Pulmonary artery endothelial cell (primary cell): ENCODE data around the gene MYO10. TPM values are rescaled to one million over a fixed set of nuclear protein-coding genes. Genes with fewer than 3 reads are reported as not detected.
A peak's percentile ranks its signal among the peaks of the same experiment; 100 is the strongest.

Source experiments
- DNase-seq: peaks from one replicate; pipeline ENCODE4 v3.0.0-alpha.2; 2011; ENCODE audit warnings: low read depth, low spot score
- total RNA-seq: library from RNA; depleted of rRNA; stranded (reverse); fragments of >200 nt; gene quantifications from 2 replicates; pipeline ENCODE4 v1.2.3, GENCODE V29; 2014

MYO10 gene
- total RNA-seq, 1 donor from 2014 or later, result 105 TPM

DNA sequence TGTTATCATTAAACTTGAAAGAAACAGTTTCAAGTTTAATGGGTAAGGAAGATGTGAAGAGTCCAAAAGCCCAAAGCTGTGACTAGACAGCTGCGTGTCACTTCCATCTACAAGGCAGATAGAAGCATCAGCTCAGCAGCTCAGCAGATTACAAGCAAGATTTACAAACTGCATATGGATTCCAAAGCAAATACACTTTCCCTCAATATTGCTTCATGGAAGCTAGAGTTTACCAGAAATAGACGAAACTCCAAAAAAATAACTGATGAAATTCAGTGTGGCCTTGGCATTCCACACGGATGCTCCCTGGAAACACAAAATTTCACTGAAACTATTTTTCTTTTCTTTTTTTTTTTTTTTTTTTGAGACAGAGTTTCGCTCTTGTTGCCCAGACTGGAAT lies 17.9 kb downstream of the MYO10 start:
- DNase-seq, result no peak

DNA sequence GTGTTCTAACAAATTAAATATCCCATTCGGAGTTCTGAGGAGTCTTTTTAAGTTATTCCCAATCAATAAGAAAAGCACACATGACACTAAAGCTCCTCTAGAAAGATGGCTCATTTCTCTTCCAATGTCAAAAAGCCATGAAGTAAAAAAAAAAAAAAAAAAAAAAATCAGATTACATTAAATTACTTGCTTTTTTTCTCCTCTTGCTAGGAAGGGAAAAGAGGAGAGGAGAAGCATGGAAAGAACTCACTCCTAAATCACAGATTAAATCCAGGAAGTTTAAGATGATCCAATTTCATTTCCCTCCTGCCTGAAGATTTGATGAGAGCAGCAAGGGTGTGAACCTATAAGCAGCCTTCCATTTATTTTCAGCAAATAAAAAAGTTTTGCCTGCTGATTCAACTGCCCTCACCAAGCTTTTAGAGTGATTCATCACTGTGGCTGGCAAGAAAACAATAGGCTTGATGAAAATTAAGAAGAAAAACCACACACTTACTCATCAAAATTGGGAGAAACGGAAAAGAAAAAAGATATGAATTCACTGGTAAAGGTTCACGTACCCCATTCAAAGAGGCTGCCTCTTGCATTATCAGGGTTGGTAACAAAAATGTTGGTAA lies 19.7 kb downstream of the MYO10 start:
- DNase-seq, result peak; percentile 85

DNA sequence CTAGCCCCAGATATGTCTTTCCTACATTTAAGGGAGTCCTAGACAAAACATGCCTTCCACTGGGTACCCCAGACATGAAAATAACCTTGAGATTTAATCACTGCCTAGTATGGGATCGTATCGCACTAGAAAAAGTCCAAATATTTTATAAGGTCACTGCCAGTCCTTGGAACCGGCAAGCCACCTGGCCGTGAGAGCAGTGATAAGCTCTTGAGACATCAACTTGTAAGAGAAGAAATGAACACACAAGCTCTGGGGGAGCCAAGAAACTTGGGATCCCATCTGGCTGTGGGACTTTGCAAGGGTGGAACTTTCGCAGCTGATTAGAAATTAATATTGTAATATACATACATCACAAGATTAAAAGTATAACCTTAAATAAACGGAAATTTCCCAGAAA lies 21.5 kb downstream of the MYO10 start:
- no peak for DNase-seq

DNA sequence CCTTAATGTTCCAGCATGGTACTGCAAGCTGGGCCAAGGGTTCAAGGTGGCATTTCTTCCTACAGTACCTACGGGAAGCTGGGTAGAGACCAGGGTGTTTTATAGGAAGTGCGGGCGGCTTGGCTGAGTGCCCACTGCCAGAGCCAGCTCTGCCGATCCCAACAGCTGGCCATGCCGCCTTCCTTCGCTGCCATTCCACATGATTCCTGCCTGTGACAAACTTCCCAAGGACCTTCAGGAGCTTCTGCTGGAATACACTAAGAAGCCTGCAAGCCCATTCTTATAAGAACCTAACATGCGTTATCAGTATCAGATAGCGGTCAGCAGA lies 22.0 kb downstream of the MYO10 start:
- DNase-seq, result no peak

DNA sequence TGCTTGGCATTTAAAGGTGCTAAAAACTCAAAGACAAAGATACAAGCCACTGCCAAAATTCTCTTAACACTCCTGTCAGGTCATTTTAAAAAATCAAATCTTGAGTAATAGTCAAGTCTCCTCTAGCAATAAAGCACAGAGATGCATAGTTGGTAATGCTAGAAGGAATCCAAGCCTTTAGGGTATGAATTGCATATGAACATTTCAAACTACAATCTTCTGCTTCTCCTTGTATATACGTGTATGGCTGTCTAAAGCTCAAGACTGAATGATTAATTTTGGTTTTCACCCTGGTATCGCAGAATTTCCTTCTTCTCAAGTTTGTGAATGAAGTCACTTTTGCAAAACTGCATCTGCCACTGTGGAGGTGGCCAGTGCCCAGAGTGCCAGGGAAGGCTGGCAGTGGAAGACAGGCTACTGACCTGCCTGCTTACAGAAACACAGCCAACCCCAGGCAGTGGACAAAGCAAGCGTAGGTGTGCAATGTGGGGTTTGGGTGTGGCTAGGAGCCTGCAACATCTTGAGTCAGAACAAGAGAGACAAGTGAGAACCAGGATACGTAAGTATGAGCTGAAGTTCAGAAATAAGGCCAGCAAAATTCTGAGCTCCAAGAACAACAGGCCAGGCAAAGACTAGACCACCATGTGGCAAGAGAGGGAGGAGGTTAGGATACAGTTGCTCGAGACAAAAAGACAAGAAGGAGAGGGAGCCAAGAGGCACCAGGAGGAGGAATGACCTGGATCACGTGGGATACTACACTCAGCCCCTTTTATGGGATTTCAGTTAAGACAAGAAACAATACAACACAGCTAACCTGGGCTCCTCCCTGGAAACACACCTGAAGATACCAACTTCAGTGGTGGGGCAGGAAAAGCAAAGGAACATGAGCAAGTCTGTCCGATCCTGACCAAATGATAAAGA lies 22.6 kb downstream of the MYO10 start:
- DNase-seq, result no peak

DNA sequence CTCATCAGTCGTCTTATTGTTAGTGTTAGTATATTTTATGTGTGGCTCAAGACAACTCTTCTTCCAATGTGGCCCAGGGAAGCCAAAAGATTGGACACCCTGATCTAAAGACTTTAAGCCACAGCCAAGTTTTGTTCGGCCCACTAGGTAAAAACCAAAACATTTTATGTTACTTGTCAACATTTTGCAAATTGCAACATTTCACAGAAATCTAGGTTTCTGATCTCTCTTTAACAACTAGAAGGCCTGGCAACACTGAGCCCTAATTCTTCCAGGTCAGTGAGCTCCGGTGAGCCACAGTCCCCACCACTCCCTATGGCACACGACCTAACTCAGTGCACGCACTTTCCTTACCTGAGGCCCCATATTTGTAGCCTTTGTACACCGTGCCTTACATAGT lies 24.0 kb downstream of the MYO10 start:
- no peak for DNase-seq

DNA sequence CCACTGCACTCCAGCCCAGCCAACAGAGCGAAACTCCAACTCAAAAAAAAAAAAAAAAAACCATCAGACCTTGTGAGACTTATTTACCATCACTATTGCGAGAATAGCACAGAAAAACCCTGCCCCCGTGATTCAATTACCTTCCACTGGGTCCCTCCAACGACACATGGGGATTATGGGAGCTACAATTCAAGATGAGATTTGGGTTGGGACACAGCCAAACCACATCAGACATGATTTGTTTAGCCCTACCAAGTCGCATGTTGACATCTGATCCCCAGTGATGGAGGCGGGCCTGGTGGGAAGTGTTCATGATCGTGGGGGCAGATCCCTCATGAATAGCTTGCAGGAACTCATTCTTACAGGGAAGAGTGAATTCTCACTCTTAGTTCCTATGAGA lies 26.6 kb downstream of the MYO10 start:
- DNase-seq, result no peak

DNA sequence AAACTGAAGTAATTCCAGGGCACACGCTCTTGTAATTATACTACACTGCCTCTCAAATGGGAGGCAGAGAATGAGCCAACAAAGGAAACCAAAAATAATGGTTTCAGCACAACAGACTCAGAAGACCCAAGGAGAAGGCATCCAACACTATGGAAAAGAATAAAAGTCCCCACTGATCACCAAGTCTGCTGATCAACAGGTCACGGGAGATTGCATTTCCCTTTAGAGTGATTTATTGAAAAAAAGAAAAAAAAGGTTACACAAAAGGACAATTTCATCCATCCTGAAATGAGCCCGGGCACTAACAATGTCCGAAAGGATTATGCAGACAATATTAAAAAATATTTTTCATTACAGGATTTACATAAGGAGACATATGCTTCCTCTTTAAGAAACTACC lies 28.8 kb downstream of the MYO10 start:
- DNase-seq, result no peak

DNA sequence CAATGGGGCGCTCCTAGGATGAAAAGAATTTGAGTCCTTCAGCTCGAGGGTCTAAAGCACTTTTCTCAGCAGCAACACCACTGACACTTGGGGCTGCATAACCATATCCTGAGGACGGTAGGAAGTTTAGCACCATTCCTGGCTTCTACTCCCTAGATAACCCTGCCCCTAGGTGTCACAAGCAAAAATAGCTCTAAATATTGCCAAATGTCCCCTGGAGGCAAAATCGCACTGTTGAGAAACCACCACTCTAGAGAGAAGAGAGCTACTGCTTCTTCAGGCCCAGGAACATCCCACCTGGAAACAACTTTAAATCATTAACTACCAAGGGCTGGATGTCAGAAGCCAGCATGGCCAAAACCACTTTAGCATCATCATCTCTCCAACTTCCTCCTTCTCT lies 29.8 kb downstream of the MYO10 start:
- DNase-seq, result no peak

DNA sequence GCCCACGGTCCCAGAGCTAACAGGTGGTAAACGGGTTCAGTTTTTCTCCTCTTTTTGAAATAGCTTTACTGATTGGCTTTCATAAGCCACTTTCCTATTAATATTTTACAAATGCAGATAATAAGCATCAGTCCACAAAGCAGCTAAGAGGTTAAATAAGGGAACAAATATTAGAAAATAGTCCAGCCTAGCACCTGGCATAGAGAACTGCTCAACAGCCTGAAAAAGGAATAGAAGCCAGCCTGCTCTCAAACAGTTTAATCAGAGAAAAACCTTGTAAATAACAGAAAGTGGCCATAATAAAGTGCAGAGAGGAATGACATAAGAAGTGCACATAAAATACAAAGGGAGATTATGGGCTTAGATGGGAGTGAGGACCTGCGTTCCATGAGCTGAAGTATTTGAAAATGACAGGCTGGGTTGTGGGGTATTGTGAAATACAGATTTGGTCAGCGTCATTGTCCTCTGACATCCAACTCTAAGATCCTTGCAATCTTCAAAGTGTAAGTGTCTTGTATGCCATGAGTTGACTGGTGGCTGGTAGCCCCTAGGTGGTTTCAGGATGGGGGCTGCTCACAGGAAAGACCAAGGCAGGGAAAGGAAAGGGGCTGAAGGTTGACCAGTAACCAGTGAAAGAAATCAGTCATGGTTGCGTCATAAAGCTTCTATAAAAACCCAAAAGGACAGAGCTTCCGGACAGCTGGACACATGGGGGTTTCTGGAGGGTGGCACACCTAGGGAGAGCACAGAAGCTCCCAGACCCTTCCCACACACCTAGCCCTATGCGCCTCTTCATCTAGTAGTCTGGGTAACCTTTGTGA lies 32.4 kb downstream of the MYO10 start:
- no peak for DNase-seq

DNA sequence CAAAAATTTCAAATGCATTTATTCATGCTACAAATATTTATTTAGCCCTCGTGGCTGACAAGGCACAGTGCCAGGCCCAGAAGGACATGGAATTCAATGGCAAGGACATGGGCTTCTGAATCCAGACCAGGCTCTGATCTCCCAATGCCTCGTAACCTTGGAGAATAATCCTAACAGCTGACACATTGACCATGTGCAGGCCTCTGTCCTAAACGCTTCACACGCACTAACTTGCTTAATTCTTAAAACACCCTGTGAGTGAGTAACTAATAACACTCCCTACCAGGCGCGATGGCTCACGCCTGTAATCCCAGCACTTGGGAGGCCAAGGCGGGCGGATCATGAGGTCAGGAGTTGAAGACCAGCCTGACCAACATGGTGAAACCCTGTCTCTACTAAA lies 33.2 kb downstream of the MYO10 start:
- DNase-seq, result no peak

DNA sequence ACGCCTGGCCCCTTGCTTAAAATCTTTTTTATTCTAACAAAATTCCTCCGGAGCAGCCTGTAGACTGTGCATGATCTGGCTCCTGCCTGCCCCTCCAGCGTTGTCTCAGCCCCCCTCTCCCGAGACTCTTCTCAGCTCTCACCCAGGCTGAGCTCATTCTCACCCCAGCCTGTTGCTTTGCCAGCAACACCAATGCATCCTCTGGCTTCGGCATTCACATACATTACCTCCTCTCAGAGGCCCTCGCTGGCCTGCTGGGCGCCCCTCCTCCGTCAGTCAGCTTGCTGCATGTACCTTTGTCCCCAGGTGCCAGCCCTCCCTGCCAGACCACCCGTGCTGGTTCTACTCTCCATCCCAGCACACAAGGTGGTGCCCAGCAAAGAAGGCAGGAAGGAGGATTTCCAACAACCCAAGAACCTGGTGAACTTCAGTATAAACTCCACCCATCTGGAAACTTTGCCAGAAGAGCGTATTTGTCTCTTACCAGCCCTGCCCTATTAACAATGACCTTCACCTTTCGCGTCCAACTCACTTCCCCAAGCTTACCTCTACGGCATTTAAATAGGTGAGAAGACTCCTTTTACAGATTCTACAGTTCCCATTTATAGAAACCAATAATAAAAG lies 35.0 kb downstream of the MYO10 start:
- no peak for DNase-seq

DNA sequence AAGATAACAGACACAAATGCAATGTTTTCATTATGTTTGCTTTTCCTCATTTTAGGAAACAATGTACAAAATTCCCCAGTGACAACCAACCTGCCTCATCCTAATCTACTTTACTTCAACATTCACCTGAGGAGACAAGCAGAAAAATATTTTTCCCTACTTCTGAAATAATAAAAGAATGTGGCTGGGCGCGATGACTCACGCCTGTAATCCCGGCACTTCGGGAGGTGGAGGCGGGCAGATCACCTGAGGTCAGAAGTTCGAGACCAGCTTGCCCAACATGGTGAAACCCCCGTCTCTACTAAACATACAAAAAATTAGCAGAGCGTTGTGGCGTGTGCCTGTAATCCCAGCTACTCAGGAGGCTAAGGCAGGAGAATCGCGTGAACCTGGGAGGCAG lies 36.9 kb downstream of the MYO10 start:
- no peak for DNase-seq

DNA sequence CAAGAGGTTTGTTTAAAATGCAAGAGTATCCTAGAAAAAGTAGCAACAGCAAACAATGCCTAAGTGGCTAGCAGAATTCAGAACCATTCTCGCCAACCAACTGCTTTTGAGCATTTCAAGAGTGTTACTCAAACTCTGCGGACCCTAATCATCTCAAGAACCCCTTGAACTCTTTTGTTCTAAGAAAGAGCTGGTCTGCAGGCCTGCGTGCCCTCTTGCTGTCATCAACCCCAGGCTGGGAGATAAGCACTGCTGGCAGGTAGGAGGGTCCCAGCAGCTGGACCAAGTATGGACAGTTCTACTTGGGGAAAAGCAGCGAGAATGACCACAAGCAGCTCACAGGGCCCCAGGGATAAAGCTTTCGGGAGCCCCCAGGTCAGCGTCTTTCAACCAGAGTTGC lies 38.3 kb downstream of the MYO10 start:
- DNase-seq, result no peak

DNA sequence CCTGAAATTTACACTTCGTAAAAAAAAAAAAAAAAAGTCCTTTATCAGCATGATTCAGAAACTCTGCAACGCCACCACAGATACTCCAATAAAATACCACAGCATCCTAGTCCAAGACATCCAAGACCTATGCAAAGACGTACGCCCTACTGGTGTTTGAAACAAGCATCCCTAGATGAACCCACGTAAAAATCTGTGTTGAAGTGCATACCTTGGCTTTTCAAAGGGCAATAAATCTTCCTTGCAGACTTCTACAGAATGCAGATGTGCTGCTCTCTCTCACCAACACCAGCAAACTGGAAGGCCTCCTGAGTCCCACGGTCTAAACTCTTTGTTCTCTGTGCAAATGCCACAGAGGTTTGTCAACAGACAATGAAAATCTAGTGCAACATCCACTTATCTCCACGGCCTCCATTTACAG lies 38.8 kb downstream of the MYO10 start:
- DNase-seq, result no peak

DNA sequence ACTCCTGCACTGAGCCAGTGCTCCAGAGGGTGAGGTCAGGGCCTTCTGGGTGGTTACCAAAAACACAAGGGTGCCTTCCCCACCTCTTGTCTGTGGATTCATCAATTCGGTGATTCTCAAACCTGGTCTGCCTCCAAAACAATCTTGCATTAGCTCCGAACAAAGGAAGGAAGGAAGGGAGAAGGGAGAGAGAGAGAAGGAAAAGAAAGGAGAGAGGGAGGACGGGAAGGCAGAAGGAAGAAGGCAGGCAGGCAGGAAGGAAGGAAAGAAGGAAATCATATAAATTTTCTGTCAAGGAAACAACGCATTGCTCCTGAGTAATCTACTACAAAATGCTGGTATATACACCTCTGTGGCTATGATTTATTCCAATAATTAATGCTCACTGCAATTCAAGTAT lies 39.3 kb downstream of the MYO10 start:
- no peak for DNase-seq

DNA sequence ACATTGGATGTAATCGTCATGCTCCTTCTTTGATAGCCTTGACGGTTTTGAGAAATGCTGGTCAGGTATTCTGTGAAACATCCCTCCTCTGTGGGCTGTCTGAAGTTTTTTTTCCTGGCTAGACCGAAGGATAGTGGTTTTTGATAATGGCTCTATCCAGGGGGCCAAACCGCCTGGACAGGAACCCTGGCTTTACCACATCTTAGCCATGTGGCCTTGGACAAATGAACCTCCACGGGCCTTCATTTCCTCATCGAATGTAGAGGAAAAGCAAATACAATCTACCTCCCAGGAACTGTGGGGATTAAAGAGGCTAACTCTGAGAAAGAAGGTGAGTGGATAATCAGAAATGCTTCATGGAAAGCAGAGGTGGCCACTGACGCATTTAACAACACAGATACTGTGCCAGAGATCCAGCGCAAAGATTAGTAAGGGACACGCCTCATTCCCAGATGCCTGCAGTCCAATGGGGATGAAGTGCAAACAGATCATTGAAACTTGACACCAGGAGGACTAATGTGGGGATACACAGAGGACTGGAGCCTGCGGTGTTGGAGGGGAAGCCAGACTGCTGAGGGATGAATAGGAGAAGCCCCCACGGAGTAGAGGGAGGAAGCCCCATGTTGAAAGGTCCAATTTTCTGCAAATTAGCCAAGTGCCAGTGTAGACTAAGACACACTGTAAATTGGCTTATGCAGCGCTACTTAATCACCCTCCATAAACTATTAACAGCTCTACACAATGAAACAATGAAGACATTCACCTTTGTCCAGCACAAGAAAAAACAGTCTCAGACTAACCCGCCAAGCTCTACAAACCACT lies 41.6 kb downstream of the MYO10 start:
- no peak for DNase-seq

DNA sequence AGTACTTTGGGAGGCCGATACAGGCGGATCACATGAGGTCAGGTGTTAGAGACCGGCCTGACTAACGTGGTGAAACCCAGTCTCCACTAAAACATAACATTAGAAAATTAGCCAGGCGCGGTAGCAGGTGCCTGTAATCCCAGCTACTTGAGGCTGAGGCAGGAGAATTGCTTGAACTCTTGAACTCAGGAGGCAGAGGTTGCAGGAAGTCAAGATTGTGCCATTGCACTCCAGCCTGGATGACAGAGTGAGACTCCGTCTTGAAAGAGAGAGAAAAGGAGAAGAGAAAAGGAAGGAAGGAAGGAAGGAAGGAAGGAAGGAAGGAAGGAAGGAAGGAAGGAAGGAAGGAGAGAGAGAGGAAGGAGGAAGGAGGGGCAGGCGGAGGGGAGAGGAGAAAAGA lies 45.1 kb downstream of the MYO10 start:
- DNase-seq, result no peak

DNA sequence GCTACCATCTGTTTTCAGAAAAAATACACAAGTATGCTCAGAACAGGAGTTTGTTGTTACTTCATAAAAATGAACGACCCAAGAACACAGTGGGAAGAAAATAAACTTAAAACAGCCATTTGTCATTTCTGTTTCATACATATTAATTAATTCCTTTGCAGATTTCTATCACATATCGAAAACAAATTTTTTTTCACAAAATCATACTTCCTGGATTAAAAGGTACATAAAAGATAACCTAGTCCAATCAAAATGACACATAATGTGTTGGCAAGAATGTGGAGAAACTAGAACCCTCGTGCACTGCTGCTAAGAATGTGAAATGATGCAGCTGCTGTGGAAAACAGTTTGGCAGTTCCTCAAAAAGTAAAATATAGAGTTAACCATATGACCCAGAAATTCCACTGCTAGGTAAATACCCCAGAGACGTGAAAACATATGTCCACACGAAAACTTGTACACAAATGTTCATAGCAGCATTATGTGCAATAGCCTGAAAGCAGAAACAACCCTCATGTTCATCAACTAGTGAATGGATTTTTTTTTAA lies 46.0 kb downstream of the MYO10 start:
- no peak for DNase-seq

DNA sequence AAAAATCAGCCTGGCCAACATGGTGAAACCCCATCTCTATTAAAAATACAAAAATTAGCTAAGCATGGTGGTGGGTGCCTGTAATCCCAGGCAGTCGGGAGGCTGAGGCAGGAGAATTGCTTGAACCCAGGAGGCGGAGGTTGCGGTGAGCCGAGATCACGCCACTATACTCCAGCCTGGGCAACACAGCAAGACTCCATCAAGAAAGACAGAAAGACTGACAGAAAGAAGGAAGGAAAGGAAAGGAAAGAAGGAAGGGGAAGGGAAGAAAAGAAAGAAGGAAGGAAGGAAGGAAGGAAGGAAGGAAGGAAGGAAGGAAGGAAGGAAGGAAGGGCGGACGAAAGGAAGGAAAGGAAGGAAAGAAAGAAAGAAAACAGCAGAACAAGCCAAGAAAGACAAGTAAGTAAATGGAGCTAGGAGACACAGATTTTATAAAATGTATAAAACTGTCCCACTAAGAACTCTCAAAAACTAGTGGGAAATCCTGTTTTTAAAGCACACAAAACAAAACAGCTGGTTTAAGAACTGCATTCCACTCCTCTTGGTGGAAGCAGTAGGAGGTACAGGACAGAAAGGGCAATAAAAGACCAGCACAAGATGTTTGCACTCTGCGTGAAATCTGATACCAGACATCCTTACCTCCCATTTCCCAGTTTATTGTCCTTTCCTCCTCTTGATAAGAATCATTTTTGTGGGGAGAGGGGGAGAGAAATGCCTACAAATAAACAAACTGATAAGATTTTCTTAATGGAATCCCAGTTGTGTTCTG lies 46.7 kb downstream of the MYO10 start:
- DNase-seq, result no peak
